SK-N-SH treated with all-trans-retinoic acid at 6 μM for 48 hours (cell line): ENCODE results near the gene CLDN14.

Experiments
- ATAC-seq: fragments of 200-7000 bp; cut with Tn5 transposase; 3 replicates; pipeline ENCODE4 v1.9.1; 2020; ENCODE audit warnings: mild to moderate bottlenecking, moderate library complexity
- BACH2 ChIP-seq: fragments of 250-450 bp; sonication (Bioruptor Pico); IDR thresholded peaks from 2 replicates; pipeline ENCODE4 v1.9.0; 2021; ENCODE audit warnings: mild to moderate bottlenecking, borderline replicate concordance

CLDN14 gene

GRCh38 chr21:36411301-36411700 lies 68.6 kb downstream of the CLDN14 start:
- ATAC-seq, result no peak
- no peak for TF ChIP-seq BACH2 (CRISPR knock-in tag)
